H9 (cell line): ENCODE data around the gene COLEC12. TPM values are rescaled to one million over a fixed set of nuclear protein-coding genes. Genes with fewer than 3 reads are reported as not detected.

Experiments
- DNase-seq: peaks from one replicate; pipeline ENCODE4 v3.0.0-alpha.2; 2017
- H2AFZ ChIP-seq: one replicate; pipeline ENCODE4 v1.6.1; 2013; ENCODE audit warnings: mild to moderate bottlenecking, low read length, control low read depth, moderate library complexity
- H2AK5ac ChIP-seq: 2 replicates; pipeline ENCODE4 v1.6.1; 2013; ENCODE audit warnings: low read length, control low read depth, mixed read lengths; ENCODE audit not compliant: insufficient read length
- H2BK120ac ChIP-seq: one replicate; pipeline ENCODE4 v1.6.1; 2013; ENCODE audit warnings: low read depth, mild to moderate bottlenecking, low read length, control low read depth, inconsistent platforms; ENCODE audit not compliant: poor library complexity, severe bottlenecking
- H2BK12ac ChIP-seq: 2 replicates; pipeline ENCODE4 v1.6.1; 2013; ENCODE audit warnings: low read length, control low read depth, mixed read lengths, low read depth; ENCODE audit not compliant: insufficient read length
- H2BK15ac ChIP-seq: 2 replicates; pipeline ENCODE4 v1.6.1; 2013; ENCODE audit warnings: low read depth, low read length, control low read depth
- H2BK20ac ChIP-seq: one replicate; pipeline ENCODE4 v1.6.1; 2013; ENCODE audit warnings: low read depth, mild to moderate bottlenecking, low read length, control low read depth, inconsistent platforms; ENCODE audit not compliant: poor library complexity, severe bottlenecking
- H2BK5ac ChIP-seq: 2 replicates; pipeline ENCODE4 v1.6.1; 2013; ENCODE audit warnings: low read length, control low read depth, mixed read lengths; ENCODE audit not compliant: insufficient read length
- H3K14ac ChIP-seq: 2 replicates; pipeline ENCODE4 v1.6.1; 2013; ENCODE audit warnings: low read length, control low read depth; ENCODE audit not compliant: insufficient read depth
- H3K18ac ChIP-seq: 2 replicates; pipeline ENCODE4 v1.6.1; 2013; ENCODE audit warnings: low read depth, mild to moderate bottlenecking, mixed read lengths, low read length, control low read depth; ENCODE audit not compliant: insufficient read length
- H3K23ac ChIP-seq: 2 replicates; pipeline ENCODE4 v1.6.1; 2013; ENCODE audit warnings: low read length, control low read depth, mixed read lengths, low read depth; ENCODE audit not compliant: insufficient read length
- H3K23me2 ChIP-seq: 2 replicates; pipeline ENCODE4 v1.6.1; 2013; ENCODE audit warnings: low read depth, mild to moderate bottlenecking, mixed read lengths, low read length, control low read depth; ENCODE audit not compliant: insufficient read length, poor library complexity, severe bottlenecking
- H3K27ac ChIP-seq: 2 replicates; pipeline ENCODE4 v1.5.1; 2013; ENCODE audit warnings: low read length, control low read depth, mixed read lengths, low read depth; ENCODE audit not compliant: insufficient read length
- H3K27me3 ChIP-seq: 2 replicates; pipeline ENCODE4 v1.6.1; 2013; ENCODE audit warnings: low read length, control low read depth, inconsistent platforms; ENCODE audit not compliant: insufficient read depth
- H3K4ac ChIP-seq: 2 replicates; pipeline ENCODE4 v1.6.1; 2013; ENCODE audit warnings: low read depth, mild to moderate bottlenecking, control low read depth, inconsistent platforms, low read length, moderate library complexity
- H3K4me1 ChIP-seq: 2 replicates; pipeline ENCODE4 v1.6.1; 2013; ENCODE audit warnings: low read length, control low read depth, inconsistent platforms; ENCODE audit not compliant: insufficient read depth
- H3K4me2 ChIP-seq: 2 replicates; pipeline ENCODE4 v1.6.1; 2013; ENCODE audit warnings: low read length, control low read depth, mixed read lengths; ENCODE audit not compliant: insufficient read length, insufficient read depth
- H3K56ac ChIP-seq: 2 replicates; pipeline ENCODE4 v1.6.1; 2013; ENCODE audit warnings: low read depth, mild to moderate bottlenecking, mixed read lengths, low read length, control low read depth; ENCODE audit not compliant: insufficient read length
- H3K79me1 ChIP-seq: 2 replicates; pipeline ENCODE4 v1.6.1; 2013; ENCODE audit warnings: low read depth, mild to moderate bottlenecking, moderate library complexity, low read length, control low read depth, inconsistent platforms; ENCODE audit not compliant: insufficient read depth, poor library complexity, severe bottlenecking
- H3K79me2 ChIP-seq: 2 replicates; pipeline ENCODE4 v1.6.1; 2013; ENCODE audit warnings: low read length, control low read depth, inconsistent platforms; ENCODE audit not compliant: insufficient read depth
- H3K9ac ChIP-seq: 2 replicates; pipeline ENCODE4 v1.6.1; 2013; ENCODE audit warnings: low read length, control low read depth, mixed read lengths; ENCODE audit not compliant: insufficient read length; ENCODE audit errors: extremely low read depth
- H3K9me3 ChIP-seq: one replicate; pipeline ENCODE4 v1.6.1; 2013; ENCODE audit warnings: low read depth, low read length, inconsistent platforms; ENCODE audit not compliant: control insufficient read depth
- H3T11ph ChIP-seq: one replicate; pipeline ENCODE4 v1.6.1; 2013; ENCODE audit warnings: mild to moderate bottlenecking, low read length, control low read depth, inconsistent platforms
- H4K20me1 ChIP-seq: one replicate; pipeline ENCODE4 v1.6.1; 2013; ENCODE audit not compliant: control insufficient read depth, insufficient read length, insufficient read depth
- H4K5ac ChIP-seq: 2 replicates; pipeline ENCODE4 v1.6.1; 2013; ENCODE audit warnings: low read depth, mild to moderate bottlenecking, mixed read lengths, low read length, control low read depth; ENCODE audit not compliant: insufficient read length
- H4K8ac ChIP-seq: replicated peaks from 2 replicates; pipeline ENCODE4 v1.6.1; 2013; ENCODE audit warnings: low read length, control low read depth, mixed read lengths, low read depth; ENCODE audit not compliant: insufficient read length
- H4K91ac ChIP-seq: 2 replicates; pipeline ENCODE4 v1.6.1; 2013; ENCODE audit warnings: low read depth, mild to moderate bottlenecking, moderate library complexity, mixed read lengths, low read length, control low read depth; ENCODE audit not compliant: insufficient read length
- H3K27ac Mint-ChIP-seq, 3 experiments: 2 replicates in 2 of 3; 3 replicates in 1 of 3; pipeline ENCODE4 v1.8.0; 2020 to 2021; ENCODE audit warnings: mixed read lengths in 3 of 3, mild to moderate bottlenecking in 1 of 3, moderate library complexity in 1 of 3
- H3K27me3 Mint-ChIP-seq: 2 replicates; pipeline ENCODE4 v1.8.0; 2021; ENCODE audit warnings: low read depth, mild to moderate bottlenecking, moderate library complexity, mixed read lengths
- H3K36me3 Mint-ChIP-seq, 3 experiments: 2 replicates in 2 of 3; 3 replicates in 1 of 3; pipeline ENCODE4 v1.8.0; 2020 to 2021; ENCODE audit warnings: low read depth in 3 of 3, mixed read lengths in 3 of 3; ENCODE audit not compliant: insufficient read depth in 1 of 3
- H3K4me1 Mint-ChIP-seq, 2 experiments: 2 replicates each; pipeline ENCODE4 v1.8.0; 2020; ENCODE audit warnings: mixed read lengths in 2 of 2
- H3K4me3 Mint-ChIP-seq, 2 experiments: 2 replicates in 1 of 2; 3 replicates in 1 of 2; pipeline ENCODE4 v1.8.0; 2020 to 2021; ENCODE audit warnings: mild to moderate bottlenecking in 2 of 2, mixed read lengths in 2 of 2, moderate library complexity in 1 of 2
- H3K9me3 Mint-ChIP-seq, 2 experiments: 2 replicates in 1 of 2; 3 replicates in 1 of 2; pipeline ENCODE4 v1.8.0; 2020; ENCODE audit warnings: mild to moderate bottlenecking in 2 of 2, mixed read lengths in 2 of 2, moderate library complexity in 1 of 2
- CTCF ChIP-seq: fragments of 200-600 bp; sonication (generic); conservative IDR thresholded peaks from 3 replicates; pipeline ENCODE4 v1.8.0; 2021; ENCODE audit warnings: antibody characterized with exemption, mild to moderate bottlenecking
- WGBS: extraction: QIAGEN DNeasy Blood & Tissue Kit; methylation state at CpG from one replicate; pipeline ENCODE4 v1.1.7; 2013; ENCODE audit warnings: missing lambda C conversion rate, low lambda C conversion rate, mixed read lengths; ENCODE audit not compliant: insufficient read length; ENCODE audit errors: extremely low coverage; 5-methylcytosine and 5-hydroxymethylcytosine counted together
- total RNA-seq: library from RNA; stranded (reverse); gene quantifications from 2 replicates; pipeline ENCODE4 v1.2.1, GENCODE V29; 2021

Gene COLEC12
- total RNA-seq, 1 experiment from 2014 or later: 0.70 TPM

GRCh38 chr18:433298-433697 lies 67.2 kb downstream of the COLEC12 start:
- Histone ChIP-seq H3K56ac (no peak overlapping the region), H4K20me1 (no peaks in the 10 kb centered on the region), H2BK120ac (no peak overlapping the region), H3K4me1 (no peaks in the 10 kb centered on the region), H3K79me2 (no peaks in the 10 kb centered on the region), H2AK5ac (no peak overlapping the region), H3K23ac (no peak overlapping the region), H3T11ph (no peak overlapping the region), H3K14ac (no peak overlapping the region), H3K9ac (no peak overlapping the region), H2BK12ac (no peak overlapping the region), H4K5ac (no peak overlapping the region), H3K27me3 (no peaks in the 10 kb centered on the region), H3K9me3 (no peaks in the 10 kb centered on the region), H4K8ac (no peak overlapping the region), H2BK15ac (no peak overlapping the region), H3K79me1 (no peaks in the 10 kb centered on the region), H3K4ac (no peak overlapping the region), H4K91ac (no peak overlapping the region), H3K18ac (no peak overlapping the region), H2BK5ac (no peak overlapping the region), H2BK20ac (no peak overlapping the region), H3K4me2 (no peak overlapping the region), H2AFZ (no peak overlapping the region), H3K27ac (no peak overlapping the region), H3K23me2 (no peaks in the 10 kb centered on the region)
- WGBS: no CpG with 5 or more reads among the region's 3 CpGs
- Mint-ChIP-seq H3K36me3 (no peaks in the 10 kb centered on the region), H3K9me3 (no peaks in the 10 kb centered on the region; a peak in 1 of 5 replicates), H3K4me3 (no peak overlapping the region), H3K27me3 (no peaks in the 10 kb centered on the region), H3K27ac (no peak overlapping the region), H3K4me1 (no peaks in the 10 kb centered on the region)
- no peak for DNase-seq
- TF ChIP-seq CTCF: no peak
